ENCODE data around the gene PRR5L. TPM values are rescaled to one million over a fixed set of nuclear protein-coding genes. Genes with fewer than 3 reads are reported as not detected.
A peak's percentile ranks its signal among the peaks of the same experiment; 100 is the strongest.

PRR5L gene
- total and polyA plus RNA-seq, 3 experiments from 2014 or later = 28.4 to 43.0 (median 32.5) TPM

GRCh38 chr11:36404831-36405230 is 108.7 kb downstream of the PRR5L start:
- Histone ChIP-seq H3K27ac (ENCODE audit: low read depth, low read length) (no peak overlapping the region), H3K9me3 (ENCODE audit: low read length) (no peaks in the 10 kb centered on the region), H3K36me3 (ENCODE audit: insufficient read depth, low read length) (peaks cover 11% of the 10 kb centered on the region), H3K4me1 (ENCODE audit: insufficient read depth, low read length) (peaks cover 24% of the 10 kb centered on the region), H3K4me3 (ENCODE audit: low read length) (no peak overlapping the region), H3K27me3 (ENCODE audit: insufficient read depth, low read length, poor library complexity, severe bottlenecking) (no peaks in the 10 kb centered on the region)
- no peak for DNase-seq
- H3K9me3 Mint-ChIP-seq = no peaks in the 10 kb centered on the region
- POLR2A ChIA-PET = no interaction called here
- peaks cover 60 to 84% (median 82%) of the 10 kb centered on the region in 3 donors for H3K4me1 Mint-ChIP-seq
- CTCF ChIA-PET = no interaction called here
- no peak overlapping the region for H3K4me3 Mint-ChIP-seq
- H3K36me3 Mint-ChIP-seq = peaks cover 11 to 84% (median 23%) of the 10 kb centered on the region in 3 donors
- H3K27me3 Mint-ChIP-seq = peaks cover 0 to 3% of the 10 kb centered on the region in 2 donors
- peak overlapping the region in 5 of 8 donors; percentile 20 to 83 (median 72) for H3K27ac Mint-ChIP-seq

- Histone ChIP-seq H3K27ac (ENCODE audit: low read depth, low read length) (no peak overlapping the region), H3K27me3 (ENCODE audit: insufficient read depth, low read length, poor library complexity, severe bottlenecking) (no peaks in the 10 kb centered on the region), H3K4me3 (ENCODE audit: low read length) (no peak overlapping the region), H3K36me3 (ENCODE audit: insufficient read depth, low read length) (peaks cover 11% of the 10 kb centered on the region), H3K4me1 (ENCODE audit: insufficient read depth, low read length) (peaks cover 26% of the 10 kb centered on the region), H3K9me3 (ENCODE audit: low read length) (no peaks in the 10 kb centered on the region)
- Mint-ChIP-seq H3K4me1 (peaks cover 61 to 84% (median 82%) of the 10 kb centered on the region in 3 donors), H3K27ac (peak overlapping the region; percentile 36 to 98 (median 84)), H3K9me3 (no peaks in the 10 kb centered on the region), H3K27me3 (peaks cover 0 to 3% of the 10 kb centered on the region in 2 donors), H3K36me3 (peaks cover 9 to 81% (median 19%) of the 10 kb centered on the region in 3 donors), H3K4me3 (peak overlapping the region in 1 of 7 donors; percentile 46)
- ChIA-PET POLR2A (no interaction called here), CTCF (no interaction called here)
- no peak for DNase-seq
Measured at GRCh38 chr11:36405585-36406367, 109.7 kb downstream of the PRR5L start.

- Histone ChIP-seq H3K4me1 (ENCODE audit: insufficient read depth, low read length) (peaks cover 41% of the 10 kb centered on the region), H3K36me3 (ENCODE audit: insufficient read depth, low read length) (peaks cover 6% of the 10 kb centered on the region), H3K27ac (ENCODE audit: low read depth, low read length) (no peak overlapping the region), H3K4me3 (ENCODE audit: low read length) (no peak overlapping the region), H3K27me3 (ENCODE audit: insufficient read depth, low read length, poor library complexity, severe bottlenecking) (no peaks in the 10 kb centered on the region), H3K9me3 (ENCODE audit: low read length) (no peaks in the 10 kb centered on the region)
- Mint-ChIP-seq H3K27me3 (peaks cover 0 to 3% of the 10 kb centered on the region in 2 donors), H3K9me3 (no peaks in the 10 kb centered on the region), H3K27ac (peak overlapping the region; percentile 61 to 98 (median 87)), H3K4me1 (peaks cover 69 to 87% (median 85%) of the 10 kb centered on the region in 3 donors), H3K36me3 (peaks cover 9 to 79% (median 23%) of the 10 kb centered on the region in 3 donors), H3K4me3 (peak overlapping the region in 2 of 7 donors; percentile 10 to 29)
- ChIA-PET POLR2A (no interaction called here), CTCF (no interaction called here)
- no peak for DNase-seq
Measured at GRCh38 chr11:36407356-36407755, 111.3 kb downstream of the PRR5L start.

GRCh38 chr11:36408498-36409136 is 112.5 kb downstream of the PRR5L start:
- peak overlapping the region; percentile 28 to 86 (median 77) for H3K4me3 Mint-ChIP-seq
- no peaks in the 10 kb centered on the region for H3K27me3 ChIP-seq (ENCODE audit: insufficient read depth, low read length, poor library complexity, severe bottlenecking)
- no peak overlapping the region for H3K27ac ChIP-seq (ENCODE audit: low read depth, low read length)
- H3K36me3 ChIP-seq (ENCODE audit: insufficient read depth, low read length) = peaks cover 2% of the 10 kb centered on the region
- H3K9me3 ChIP-seq (ENCODE audit: low read length) = no peaks in the 10 kb centered on the region
- no peak for DNase-seq
- H3K4me3 ChIP-seq (ENCODE audit: low read length) = peak overlapping the region; percentile 20
- H3K36me3 Mint-ChIP-seq = peaks cover 10 to 75% (median 24%) of the 10 kb centered on the region in 3 donors
- H3K9me3 Mint-ChIP-seq = no peaks in the 10 kb centered on the region
- peak overlapping the region; percentile 81 to 99 (median 95) for H3K27ac Mint-ChIP-seq
- H3K27me3 Mint-ChIP-seq = peaks cover 0 to 3% of the 10 kb centered on the region in 2 donors
- POLR2A ChIA-PET = no interaction called here
- H3K4me1 ChIP-seq (ENCODE audit: insufficient read depth, low read length) = peaks cover 45% of the 10 kb centered on the region
- CTCF ChIA-PET = no interaction called here
- H3K4me1 Mint-ChIP-seq = peaks cover 75 to 93% (median 91%) of the 10 kb centered on the region in 3 donors

GRCh38 chr11:36409152-36409816 is 113.2 kb downstream of the PRR5L start:
- Mint-ChIP-seq H3K27ac (peak overlapping the region; percentile 81 to 99 (median 95)), H3K36me3 (peaks cover 5 to 71% (median 20%) of the 10 kb centered on the region in 3 donors), H3K4me1 (peaks cover 73 to 88% (median 87%) of the 10 kb centered on the region in 3 donors), H3K9me3 (no peaks in the 10 kb centered on the region), H3K27me3 (peaks cover 0 to 3% of the 10 kb centered on the region in 2 donors), H3K4me3 (peak overlapping the region; percentile 28 to 86 (median 77))
- peaks cover 45% of the 10 kb centered on the region for H3K4me1 ChIP-seq (ENCODE audit: insufficient read depth, low read length)
- no peaks in the 10 kb centered on the region for H3K36me3 ChIP-seq (ENCODE audit: insufficient read depth, low read length)
- ChIA-PET POLR2A (no interaction called here), CTCF (no interaction called here)
- peak overlapping the region; percentile 12 for H3K27ac ChIP-seq (ENCODE audit: low read depth, low read length)
- H3K27me3 ChIP-seq (ENCODE audit: insufficient read depth, low read length, poor library complexity, severe bottlenecking) = no peaks in the 10 kb centered on the region
- peak in 1 of 5 donors; percentile 19 for DNase-seq
- H3K4me3 ChIP-seq (ENCODE audit: low read length) = peak overlapping the region; percentile 20
- H3K9me3 ChIP-seq (ENCODE audit: low read length) = no peaks in the 10 kb centered on the region

- peaks cover 0 to 3% of the 10 kb centered on the region in 2 donors for H3K27me3 Mint-ChIP-seq
- H3K4me3 Mint-ChIP-seq = peak overlapping the region; percentile 63 to 86 (median 79)
- POLR2A ChIA-PET = interaction anchor here (0.6 to 1.7 kb wide), 4 partner anchors 10 to 34 kb away, joined by 3 to 7 read pairs (median 4); no protein-coding TSS in a partner anchor
- DNase-seq = peak in 1 of 5 donors; percentile 9
- H3K4me3 ChIP-seq (ENCODE audit: low read length) = no peak overlapping the region
- peak overlapping the region; percentile 81 to 99 (median 94) for H3K27ac Mint-ChIP-seq
- H3K4me1 ChIP-seq (ENCODE audit: insufficient read depth, low read length) = peaks cover 49% of the 10 kb centered on the region
- peaks cover 5 to 63% (median 15%) of the 10 kb centered on the region in 3 donors for H3K36me3 Mint-ChIP-seq
- peaks cover 75 to 84% (median 82%) of the 10 kb centered on the region in 3 donors for H3K4me1 Mint-ChIP-seq
- peak overlapping the region; percentile 3 for H3K27ac ChIP-seq (ENCODE audit: low read depth, low read length)
- H3K9me3 Mint-ChIP-seq = peaks cover 0 to 3% (median 0%) of the 10 kb centered on the region in 5 donors
- no peaks in the 10 kb centered on the region for H3K27me3 ChIP-seq (ENCODE audit: insufficient read depth, low read length, poor library complexity, severe bottlenecking)
- H3K9me3 ChIP-seq (ENCODE audit: low read length) = no peaks in the 10 kb centered on the region
- no peaks in the 10 kb centered on the region for H3K36me3 ChIP-seq (ENCODE audit: insufficient read depth, low read length)
- CTCF ChIA-PET = interaction anchor here (0.9 to 3.3 kb wide), 6 partner anchors 10 to 68 kb away, joined by 3 to 21 read pairs (median 3); no protein-coding TSS in a partner anchor
Measured at GRCh38 chr11:36411202-36411640, 115.1 kb downstream of the PRR5L start.

- ChIA-PET POLR2A (interaction anchor here (0.7 kb wide), 1 partner anchor 14 kb away, joined by 3 read pairs; no protein-coding TSS in a partner anchor), CTCF (interaction anchor here (1.1 to 3.3 kb wide), 3 partner anchors 11 to 60 kb away, joined by 3 to 21 read pairs (median 8); no protein-coding TSS in a partner anchor)
- peak overlapping the region; percentile 78 to 95 (median 82) for H3K27ac Mint-ChIP-seq
Measured at GRCh38 chr11:36412781-36413383, 116.8 kb downstream of the PRR5L start.

More at GRCh38 chr11:36412781-36413383, 116.8 kb downstream of the PRR5L start:
- H3K9me3 Mint-ChIP-seq = peaks cover 0 to 3% (median 0%) of the 10 kb centered on the region in 5 donors
- H3K4me1 Mint-ChIP-seq = peaks cover 78 to 84% (median 82%) of the 10 kb centered on the region in 3 donors
- Histone ChIP-seq H3K4me3 (ENCODE audit: low read length) (no peak overlapping the region), H3K36me3 (ENCODE audit: insufficient read depth, low read length) (no peaks in the 10 kb centered on the region), H3K27ac (ENCODE audit: low read depth, low read length) (no peak overlapping the region), H3K9me3 (ENCODE audit: low read length) (no peaks in the 10 kb centered on the region), H3K4me1 (ENCODE audit: insufficient read depth, low read length) (peaks cover 61% of the 10 kb centered on the region), H3K27me3 (ENCODE audit: insufficient read depth, low read length, poor library complexity, severe bottlenecking) (no peaks in the 10 kb centered on the region)
- H3K4me3 Mint-ChIP-seq = peak overlapping the region in 4 of 7 donors; percentile 20 to 54 (median 27)
- peaks cover 0 to 3% of the 10 kb centered on the region in 2 donors for H3K27me3 Mint-ChIP-seq
- no peak for DNase-seq
- H3K36me3 Mint-ChIP-seq = peaks cover 9 to 60% (median 17%) of the 10 kb centered on the region in 3 donors

Measured in CD8-positive, alpha-beta memory T cell (primary cell).